Smooth muscle cell (in vitro differentiated cells): Measurements from ENCODE around the gene NRP1. TPM values are rescaled to one million over a fixed set of nuclear protein-coding genes. Genes with fewer than 3 reads are reported as not detected.
A peak's percentile ranks its signal among the peaks of the same experiment; 100 is the strongest.

ENCODE experiments used
- DNase-seq: peaks from one replicate; lab custom pipeline; 2025; ENCODE audit not compliant: unreplicated experiment; lab: John Stamatoyannopoulos, UW
- H2AFZ ChIP-seq: fragments of 200-600 bp; sonication (generic); 2 replicates; pipeline ENCODE4 v1.6.0; 2016; ENCODE audit warnings: antibody characterized with exemption, low read depth, mild to moderate bottlenecking
- H3F3A ChIP-seq: fragments of 200-600 bp; sonication (generic); 2 replicates; pipeline ENCODE4 v1.6.0; 2017; ENCODE audit warnings: antibody characterized with exemption, low read depth
- H3K27ac ChIP-seq: fragments of 200-600 bp; sonication (generic); 2 replicates; pipeline ENCODE4 v1.5.1; 2016; ENCODE audit warnings: low read depth, mild to moderate bottlenecking
- H3K27me3 ChIP-seq: fragments of 200-600 bp; sonication (generic); 2 replicates; pipeline ENCODE4 v1.6.1; 2016; ENCODE audit warnings: low read depth, mild to moderate bottlenecking
- H3K36me3 ChIP-seq: fragments of 200-600 bp; sonication (generic); 2 replicates; pipeline ENCODE4 v1.5.1; 2016; ENCODE audit warnings: low read depth
- H3K4me1 ChIP-seq: fragments of 200-600 bp; sonication (generic); 2 replicates; pipeline ENCODE4 v1.5.1; 2016; ENCODE audit warnings: low read depth
- H3K4me2 ChIP-seq: fragments of 200-600 bp; sonication (generic); 2 replicates; pipeline ENCODE4 v1.6.0; 2016; ENCODE audit warnings: mild to moderate bottlenecking
- H3K4me3 ChIP-seq: fragments of 200-600 bp; sonication (generic); 2 replicates; pipeline ENCODE4 v1.5.1; 2016; ENCODE audit warnings: mild to moderate bottlenecking
- H3K79me2 ChIP-seq: fragments of 200-600 bp; sonication (generic); 2 replicates; pipeline ENCODE4 v1.6.0; 2016; ENCODE audit warnings: low read depth, mild to moderate bottlenecking
- H3K9ac ChIP-seq: fragments of 200-600 bp; sonication (generic); 2 replicates; pipeline ENCODE4 v1.6.0; 2016; ENCODE audit warnings: low read depth
- H3K9me3 ChIP-seq: fragments of 200-600 bp; sonication (generic); replicated peaks from 2 replicates; pipeline ENCODE4 v1.5.1; 2016; ENCODE audit warnings: low read depth
- H4K20me1 ChIP-seq: fragments of 200-600 bp; sonication (generic); 2 replicates; pipeline ENCODE4 v1.6.0; 2016; ENCODE audit warnings: low read depth
- CTCF ChIP-seq: fragments of 200-600 bp; sonication (generic); IDR thresholded peaks from 2 replicates; pipeline ENCODE4 v1.5.1; 2017; ENCODE audit warnings: borderline replicate concordance, mild to moderate bottlenecking, antibody characterized with exemption; ENCODE audit not compliant: insufficient read depth, poor library complexity, severe bottlenecking
- WGBS: methylation state at CpG from one replicate; pipeline ENCODE4 v1.1.7; 2016; ENCODE audit warnings: low lambda C conversion rate; 5-methylcytosine and 5-hydroxymethylcytosine counted together
- polyA plus RNA-seq: library from polyadenylated mRNA; unstranded; fragments of >200 nt; fragmentation: Nextera tagmentation; extraction: Ambion mirVana; gene quantifications from 2 replicates; pipeline ENCODE4 v1.2.1, GENCODE V29; 2016
- total RNA-seq: library from RNA; depleted of rRNA; stranded (reverse); fragments of >200 nt; gene quantifications from 2 replicates; pipeline ENCODE4 v1.2.3, GENCODE V29; 2014

The NRP1 gene
- total and polyA plus RNA-seq, 2 experiments from 2014 or later = 74.8 to 80.4 TPM

- Histone ChIP-seq H3K36me3 (peaks cover 9% of the 10 kb centered on the region), H3F3A (peaks cover 9% of the 10 kb centered on the region), H2AFZ (no peak overlapping the region), H4K20me1 (no peaks in the 10 kb centered on the region), H3K27me3 (no peaks in the 10 kb centered on the region), H3K4me1 (peaks cover 5% of the 10 kb centered on the region), H3K27ac (no peak overlapping the region), H3K4me2 (no peak overlapping the region), H3K9ac (no peak overlapping the region), H3K4me3 (no peak overlapping the region), H3K9me3 (no peaks in the 10 kb centered on the region), H3K79me2 (peaks cover 12% of the 10 kb centered on the region)
- TF ChIP-seq CTCF = no peak
- WGBS = 95% methylated on average over 4 of the region's 4 CpGs
- DNase-seq = no peak
These were observed 68.8 kb downstream of the NRP1 start for GRCh38 chr10:33265621-33266020.

- no peak overlapping the region for H2AFZ ChIP-seq
- TF ChIP-seq CTCF = no peak
- H3K9ac ChIP-seq = peak overlapping the region; percentile 20
- WGBS = 71% methylated on average over 4 of the region's 4 CpGs
- peaks cover under 1% of the 10 kb centered on the region for H3K79me2 ChIP-seq
- peak overlapping the region; percentile 61 for H3K4me2 ChIP-seq
- H3K27ac ChIP-seq = peak overlapping the region; percentile 85
- no peaks in the 10 kb centered on the region for H3K36me3 ChIP-seq
- no peak overlapping the region for H3K4me3 ChIP-seq
- no peak for DNase-seq
- H3K9me3 ChIP-seq = no peaks in the 10 kb centered on the region
- H3F3A ChIP-seq = peaks cover 9% of the 10 kb centered on the region
- peaks cover 16% of the 10 kb centered on the region for H3K4me1 ChIP-seq
- no peaks in the 10 kb centered on the region for H4K20me1 ChIP-seq
- H3K27me3 ChIP-seq = no peaks in the 10 kb centered on the region
These were observed 71.0 kb downstream of the NRP1 start for GRCh38 chr10:33263453-33263852.

- Histone ChIP-seq H3K9ac (peak overlapping the region; percentile 20), H4K20me1 (no peaks in the 10 kb centered on the region), H3K4me2 (no peak overlapping the region), H3K79me2 (no peaks in the 10 kb centered on the region), H3K4me3 (no peak overlapping the region), H3F3A (peaks cover 9% of the 10 kb centered on the region), H3K27me3 (no peaks in the 10 kb centered on the region), H3K27ac (peak overlapping the region; percentile 85), H3K36me3 (no peaks in the 10 kb centered on the region), H3K9me3 (no peaks in the 10 kb centered on the region), H3K4me1 (peaks cover 18% of the 10 kb centered on the region), H2AFZ (no peak overlapping the region)
- 78% methylated on average over 3 of the region's 3 CpGs for WGBS
- no peak for TF ChIP-seq CTCF
- no peak for DNase-seq
These were observed 71.6 kb downstream of the NRP1 start for GRCh38 chr10:33262871-33263270.

GRCh38 chr10:33260403-33261149, 73.9 kb downstream of the NRP1 start:
- H3K4me1 ChIP-seq = peaks cover 18% of the 10 kb centered on the region
- H3K4me3 ChIP-seq = no peak overlapping the region

More at GRCh38 chr10:33260403-33261149, 73.9 kb downstream of the NRP1 start:
- Histone ChIP-seq H3K9me3 (no peaks in the 10 kb centered on the region), H3K36me3 (no peaks in the 10 kb centered on the region), H3K79me2 (peaks cover 4% of the 10 kb centered on the region), H3K9ac (no peak overlapping the region), H3K4me2 (no peak overlapping the region), H2AFZ (no peak overlapping the region), H3F3A (peaks cover 9% of the 10 kb centered on the region), H3K27me3 (no peaks in the 10 kb centered on the region), H3K27ac (peak overlapping the region; percentile 71), H4K20me1 (no peaks in the 10 kb centered on the region)
- TF ChIP-seq CTCF = no peak
- WGBS = 81% methylated on average over 5 of the region's 5 CpGs
- no peak for DNase-seq
